ENCODE data around the gene TSLP. TPM values are rescaled to one million over a fixed set of nuclear protein-coding genes. Genes with fewer than 3 reads are reported as not detected.

Gene TSLP
- total and polyA plus RNA-seq, 9 of the 15 experiments (the other 6 are each of a cell fraction or from before 2014, with no cell fraction given): 0.09 to 2.8 (median 1.2) TPM

- TF ChIP-seq ZNF583 (CRISPR knock-in tag; IDR thresholded peaks at IDR 0.05): peak; percentile 51; the same call in 1 of the 2 replicates
- TF ChIP-seq TCFL5 (CRISPR knock-in tag; conservative IDR thresholded peaks at IDR 0.05): no peak
- TF ChIP-seq ZNF121 (CRISPR knock-in tag; conservative IDR thresholded peaks at IDR 0.05): no peak; the same call in 1 of the 2 replicates
- TF ChIP-seq ZNF224 (CRISPR knock-in tag; IDR thresholded peaks at IDR 0.05): no peak
- no peak for TF ChIP-seq ZNF780A (CRISPR knock-in tag; IDR thresholded peaks at IDR 0.05)
- peak; percentile 84; the same call in 1 of the 2 replicates for TF ChIP-seq CTBP1 (IDR thresholded peaks at IDR 0.05; ENCODE audit: borderline replicate concordance)
- TF ChIP-seq ZNF609 (CRISPR knock-in tag; IDR thresholded peaks at IDR 0.05; ENCODE audit: borderline replicate concordance): 0 out of 2 replicates have a peak, but pooled peaks have one; percentile 45
- TF ChIP-seq ZBTB1 (CRISPR knock-in tag; IDR thresholded peaks at IDR 0.05; ENCODE audit: borderline replicate concordance, low read depth): peak; percentile 88
- TF ChIP-seq ZNF561 (CRISPR knock-in tag; conservative IDR thresholded peaks at IDR 0.05): no peak
- no peak for TF ChIP-seq HNRNPK (IDR thresholded peaks at IDR 0.05; ENCODE audit: low read depth, low read length, poor library complexity, severe bottlenecking)
- TF ChIP-seq ZNF212 (CRISPR knock-in tag; IDR thresholded peaks at IDR 0.05): peak; percentile 55; the same call in 1 of the 2 replicates
- TF ChIP-seq HDAC2 (IDR thresholded peaks at IDR 0.05): peak; percentile 89
- no peak for TF ChIP-seq POLR3A (IDR thresholded peaks at IDR 0.05; ENCODE audit: borderline replicate concordance, extremely low read depth, insufficient read depth, insufficient read length)
- no peak for TF ChIP-seq XRCC4 (IDR thresholded peaks at IDR 0.05; ENCODE audit: extremely low read depth, insufficient read depth, insufficient read length)
- no peak for TF ChIP-seq ZZZ3 (IDR thresholded peaks at IDR 0.05)
- no peak for TF ChIP-seq ZNF445 (CRISPR knock-in tag; IDR thresholded peaks at IDR 0.05; ENCODE audit: low read depth)
- TF ChIP-seq FOXA1 (IDR thresholded peaks at IDR 0.05; ENCODE audit: borderline replicate concordance): no peak
- no peak for TF ChIP-seq ZNF184 (CRISPR knock-in tag; IDR thresholded peaks at IDR 0.05)
- TF ChIP-seq POLR2AphosphoS2 (IDR thresholded peaks at IDR 0.05; ENCODE audit: low read length): no peak
- TF ChIP-seq SAP30 (IDR thresholded peaks at IDR 0.05; ENCODE audit: borderline replicate concordance, insufficient read depth, low read depth, low read length, poor library complexity, severe bottlenecking): peak; percentile 92
- TF ChIP-seq NCOA1 (IDR thresholded peaks at IDR 0.05; ENCODE audit: low read depth): peak; percentile 98
- TF ChIP-seq TCF7L2 (IDR thresholded peaks at IDR 0.05; ENCODE audit: low read depth, low read length): no peak
- peak; percentile 63 for TF ChIP-seq ZFX (CRISPR knock-in tag; IDR thresholded peaks at IDR 0.05)
- no peak for TF ChIP-seq ZBTB17 (CRISPR knock-in tag; IDR thresholded peaks at IDR 0.05)
- TF ChIP-seq RHOXF2B (CRISPR knock-in tag; conservative IDR thresholded peaks at IDR 0.05): 0 out of 2 replicates have a peak, but pooled peaks have one; percentile 46
- TF ChIP-seq MTA3 (IDR thresholded peaks at IDR 0.05; ENCODE audit: borderline replicate concordance): peak; percentile 77; the same call in 1 of the 2 replicates
Measured at GRCh38 chr5:111092062-111092853, 20.7 kb downstream of the TSLP start, which contains the start of gene WDR36 (continued).
